ENCODE data around the gene ETDA.
"Not testable (repeated sequence)": the region's sequence is repeated elsewhere in the genome, so short reads cannot be mapped to it uniquely, and the experiment has no call there.

GRCh38 chrX:135245989-135246388 lies 5.9 kb upstream of the ETDA start:
- not testable (repeated sequence) for TF ChIP-seq CTCF (IDR thresholded peaks at IDR 0.05); ZSCAN20 (CRISPR knock-in tag; IDR thresholded peaks at IDR 0.05); RNF2 (IDR thresholded peaks at IDR 0.05; ENCODE audit: borderline replicate concordance, low read depth); RFX5 (IDR thresholded peaks at IDR 0.05); KDM1A (IDR thresholded peaks at IDR 0.05; ENCODE audit: low read depth); RAD21 (conservative IDR thresholded peaks at IDR 0.05 in 1 of 2, IDR thresholded peaks at IDR 0.05 in 1 of 2)

Data from A549 (cell line).